ENCODE results near the gene RAF1.

GRCh38 chr3:12681943-12682390 is 18.1 kb upstream of the RAF1 start:
- no peak for TF ChIP-seq POLR2A (IDR thresholded peaks at IDR 0.05; ENCODE audit: low read depth, low read length)
- TF ChIP-seq POU2F2 (IDR thresholded peaks at IDR 0.05; ENCODE audit: low read depth, low read length), result no peak
- no peak for TF ChIP-seq PAX5 (IDR thresholded peaks at IDR 0.05; ENCODE audit: insufficient read depth, low read length, severe bottlenecking)
- TF ChIP-seq POLR2AphosphoS5 (IDR thresholded peaks at IDR 0.05; ENCODE audit: low read depth, low read length), result no peak

Data from GM12891 (cell line).